HG03175 (cell line): ENCODE measurements around the gene MOK.

Experiments
- ATAC-seq: cut with Tn5 transposase; IDR thresholded peaks from one replicate; pipeline ENCODE4 v1.9.1; 2021; ENCODE audit warnings: mild to moderate bottlenecking, moderate library complexity; ENCODE audit not compliant: unreplicated experiment

MOK gene

GRCh38 chr14:102183886-102184285 is 121.1 kb downstream of the MOK start:
- no peak for ATAC-seq

- ATAC-seq: no peak
Measured at GRCh38 chr14:102182936-102183619, 121.9 kb downstream of the MOK start.

GRCh38 chr14:102182190-102182589 is 122.8 kb downstream of the MOK start:
- ATAC-seq: no peak

GRCh38 chr14:102181187-102181586 is 123.8 kb downstream of the MOK start:
- no peak for ATAC-seq

- no peak for ATAC-seq
Measured at GRCh38 chr14:102180248-102180998, 124.5 kb downstream of the MOK start.
